Raji (cell line): ENCODE measurements around the gene NENF.

ENCODE experiments used
- POLR2A ChIP-seq: IDR thresholded peaks from 2 replicates; pipeline ENCODE4 v1.6.1; 2011; ENCODE audit warnings: low read depth, low read length, control low read depth; ENCODE audit not compliant: insufficient read depth

The NENF gene

DNA sequence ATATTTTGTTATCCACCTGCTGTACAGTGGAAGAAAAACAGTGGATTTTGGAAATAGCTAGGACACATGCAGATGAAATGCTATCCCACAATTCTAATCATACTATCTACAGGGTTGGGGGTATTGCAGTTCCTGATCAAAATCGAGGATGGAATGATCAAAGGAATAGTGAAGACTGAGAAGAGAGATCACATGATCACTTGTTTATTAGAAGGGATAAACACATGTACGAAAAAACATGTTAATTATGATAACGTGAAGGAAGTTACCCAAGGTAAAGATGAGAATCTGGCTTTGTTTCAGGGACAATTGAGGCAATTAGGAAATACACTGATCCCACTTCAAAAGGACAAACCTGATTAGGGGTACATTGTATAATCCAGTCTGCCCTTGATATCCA, 8.8 kb upstream of the NENF start:
- no peak for TF ChIP-seq POLR2A

DNA sequence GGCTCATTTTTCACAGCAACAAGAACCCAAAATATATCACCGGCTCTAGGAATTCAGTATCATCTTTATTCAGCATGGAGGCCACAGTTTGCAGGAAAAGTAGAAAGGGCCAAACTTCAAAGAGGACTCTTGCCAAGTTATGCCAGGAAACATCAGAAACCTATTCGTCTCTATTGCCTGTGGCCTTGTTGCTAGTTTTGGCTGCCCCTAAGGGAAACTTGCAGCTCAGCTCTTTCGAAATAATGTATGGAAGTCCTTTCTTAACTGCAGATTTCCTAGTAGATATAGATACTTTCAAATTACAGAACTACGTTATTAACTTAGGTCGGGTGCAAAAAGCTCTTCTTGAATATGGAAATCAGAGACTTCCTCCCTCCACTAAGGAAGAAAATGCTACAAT, 4.2 kb upstream of the NENF start:
- no peak for TF ChIP-seq POLR2A

DNA sequence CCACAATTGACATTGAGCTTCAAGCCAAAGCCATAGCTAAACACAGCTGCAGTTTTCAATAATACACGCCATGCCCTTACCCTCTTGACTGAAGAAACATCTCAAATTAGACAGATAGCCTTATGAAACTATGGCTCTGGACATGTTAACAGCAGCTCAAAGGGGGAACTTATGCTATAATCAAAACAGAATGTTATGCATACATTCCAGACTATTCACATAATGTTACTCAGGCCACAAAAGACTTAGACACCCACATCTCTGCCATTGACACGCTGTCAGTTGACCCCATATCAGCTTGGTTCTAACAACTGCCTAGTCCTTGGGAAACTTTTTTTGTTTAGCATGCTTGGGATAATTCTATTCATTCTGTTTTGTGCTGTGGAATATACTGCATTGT, 2.3 kb upstream of the NENF start:
- no peak for TF ChIP-seq POLR2A

DNA sequence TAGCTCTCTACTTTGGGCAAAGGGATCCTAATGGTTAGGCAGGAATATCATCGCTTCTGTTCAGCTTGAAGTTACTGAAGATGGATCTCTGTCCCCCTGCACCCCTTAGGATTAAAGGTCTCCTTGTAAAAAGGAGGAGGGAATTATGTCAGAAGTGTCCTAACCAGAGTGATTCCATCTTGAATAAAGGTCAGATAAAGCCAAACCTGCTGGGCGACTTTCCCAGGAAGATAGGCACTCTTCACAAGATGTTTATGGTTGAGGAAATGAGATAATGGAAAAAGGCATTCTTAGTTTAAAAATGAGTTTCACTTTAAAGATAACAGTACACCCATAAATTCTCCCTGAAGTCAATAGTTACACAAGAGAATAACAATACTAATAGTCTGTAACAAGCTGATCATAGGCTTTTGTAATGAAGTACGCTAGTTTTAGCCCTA, 1.7 kb upstream of the NENF start:
- no peak for TF ChIP-seq POLR2A

DNA sequence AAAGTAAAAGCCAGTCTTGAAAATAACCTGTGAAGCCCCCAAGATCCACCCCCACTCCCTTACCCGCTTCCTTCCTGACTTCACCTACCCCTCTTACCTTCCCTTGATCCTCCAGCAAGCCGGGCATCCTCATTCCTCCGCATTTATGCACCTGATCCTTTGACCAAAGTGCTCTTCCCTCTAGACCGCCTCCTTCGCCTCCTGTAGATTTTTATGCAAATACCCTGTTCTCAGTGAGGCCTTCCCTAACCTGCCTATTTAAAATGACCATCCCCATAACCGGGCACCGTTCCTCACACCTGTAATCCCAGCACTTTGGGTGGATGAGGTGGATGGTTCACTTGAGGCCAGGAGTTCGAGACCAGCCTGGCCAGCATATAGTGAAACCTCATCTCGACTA, 1.1 kb upstream of the NENF start:
- TF ChIP-seq POLR2A: no peak

DNA sequence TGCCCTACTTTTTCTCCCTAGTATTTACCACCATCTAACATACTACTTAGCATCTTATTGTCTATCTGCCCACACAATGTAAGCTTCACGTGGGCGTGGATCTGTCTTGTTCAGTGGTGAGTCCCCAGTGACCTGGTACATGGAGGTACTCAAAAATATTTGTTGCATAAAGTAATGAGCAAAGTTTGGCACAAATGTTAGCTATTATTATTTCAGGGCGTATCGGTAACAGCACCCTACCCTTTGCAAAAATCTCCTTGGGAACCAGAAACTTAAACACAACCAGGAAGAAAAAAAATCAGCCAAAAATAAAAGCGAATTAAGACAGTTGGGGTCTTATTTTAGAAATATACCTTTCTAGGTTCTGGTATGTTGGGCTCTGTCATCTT, 454 bp upstream of the NENF start:
- no peak for TF ChIP-seq POLR2A

DNA sequence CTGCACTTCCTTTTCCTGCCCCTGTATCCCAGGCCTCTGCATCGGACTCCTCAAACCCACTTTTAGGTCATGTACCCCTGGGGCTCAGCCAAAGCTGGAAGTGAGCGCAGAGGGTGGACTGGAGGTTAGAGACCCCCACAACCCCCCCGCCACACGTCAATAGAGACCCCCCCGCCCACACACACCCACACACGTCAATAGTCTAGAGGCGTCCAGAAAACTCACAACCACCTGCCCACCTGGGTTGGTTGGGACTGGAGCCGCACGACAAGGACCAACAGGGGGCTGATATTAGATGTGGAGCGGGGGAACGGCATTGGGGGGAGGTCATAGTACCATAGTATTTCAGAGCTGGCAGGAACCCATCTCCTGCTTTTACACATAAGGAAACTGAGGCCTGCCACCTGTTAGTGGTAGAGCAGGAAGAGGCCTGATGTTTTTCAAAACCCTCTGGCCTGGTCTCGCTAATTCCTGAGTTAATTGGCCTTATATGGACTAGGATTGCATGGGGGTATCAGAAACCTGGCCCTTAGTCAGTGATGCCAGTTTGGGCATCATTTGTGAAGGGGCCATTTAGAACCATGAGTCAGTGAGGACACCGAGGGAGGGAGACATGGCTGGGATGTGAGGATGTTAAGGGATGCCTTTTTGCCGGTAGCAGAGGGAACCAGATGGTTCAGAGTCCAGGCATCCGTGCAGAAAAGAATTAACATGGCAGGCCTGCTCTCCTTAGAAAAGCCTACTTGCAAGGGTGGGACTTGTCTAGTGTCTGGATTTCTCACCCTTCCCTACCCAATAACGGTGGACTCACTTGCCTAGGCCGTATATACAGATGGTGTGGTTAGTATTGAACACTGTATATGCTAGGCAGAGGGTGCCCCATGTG, 1.1 kb downstream of the NENF start:
- TF ChIP-seq POLR2A: no peak

DNA sequence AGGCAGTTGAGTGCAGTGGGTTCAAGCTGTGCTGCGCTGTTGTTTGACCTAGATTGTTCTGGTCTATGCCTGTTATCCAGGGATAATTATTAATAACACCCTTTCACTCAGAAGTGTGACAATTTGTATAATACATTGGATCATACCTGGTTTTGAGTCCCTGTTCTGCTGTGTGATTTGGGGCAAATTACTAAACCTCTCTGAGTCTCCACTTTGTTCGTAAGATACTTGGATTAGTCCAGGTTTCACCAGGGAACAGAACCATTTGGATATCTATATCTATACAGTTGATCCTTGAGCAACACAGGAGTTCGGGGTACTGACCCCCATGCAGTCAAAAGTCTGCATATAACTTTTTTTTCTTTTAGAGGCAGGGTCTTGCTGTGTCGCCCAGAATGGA, 2.3 kb downstream of the NENF start:
- TF ChIP-seq POLR2A: no peak

DNA sequence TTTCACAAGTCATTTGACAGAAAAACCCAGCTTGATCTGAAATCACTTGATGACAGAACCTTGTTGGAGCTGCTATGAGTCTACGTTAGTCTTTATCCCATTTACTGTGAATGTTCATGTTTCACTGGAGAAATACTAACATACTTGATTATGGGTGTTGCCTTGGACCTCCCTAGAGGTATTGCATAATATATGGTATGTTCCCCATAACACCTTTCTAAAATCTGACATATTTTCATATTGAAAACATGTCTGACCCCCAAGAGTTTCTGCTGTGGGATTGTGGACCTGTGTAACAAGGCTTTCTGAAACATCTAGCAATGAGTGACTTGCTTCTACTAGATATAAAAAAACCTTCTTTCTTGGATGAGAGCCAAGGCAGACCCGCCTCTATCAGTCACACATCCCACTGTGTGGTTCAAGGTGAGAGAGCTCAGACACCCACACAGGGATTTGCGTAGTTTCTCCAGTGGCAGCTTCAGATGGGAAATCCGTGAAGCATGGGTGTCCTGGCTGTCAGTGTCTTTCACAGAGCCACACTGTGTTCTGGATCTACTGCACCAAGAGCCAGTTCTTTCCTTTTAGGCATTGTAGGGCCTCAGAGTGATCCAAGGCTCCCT, 4.6 kb downstream of the NENF start:
- no peak for TF ChIP-seq POLR2A

DNA sequence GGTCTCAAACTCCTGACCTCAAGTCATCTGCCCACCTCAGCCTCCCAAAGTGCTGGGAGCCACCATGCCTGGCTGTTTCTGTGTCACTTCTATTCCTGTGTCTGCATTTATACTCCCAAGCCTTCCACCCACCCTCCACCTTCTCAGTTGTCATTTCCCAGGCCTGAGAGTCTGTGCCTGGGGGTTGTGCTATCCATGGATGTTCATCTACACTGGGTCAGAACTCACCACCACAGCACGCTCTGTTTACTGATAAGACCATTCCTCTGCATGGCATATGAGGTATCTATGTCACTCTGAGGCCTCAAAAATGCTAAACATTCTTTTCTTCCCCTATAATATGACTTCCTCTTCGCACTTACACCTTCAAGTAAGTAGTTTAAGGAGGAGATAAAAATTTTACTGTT, 6.1 kb downstream of the NENF start:
- no peak for TF ChIP-seq POLR2A

DNA sequence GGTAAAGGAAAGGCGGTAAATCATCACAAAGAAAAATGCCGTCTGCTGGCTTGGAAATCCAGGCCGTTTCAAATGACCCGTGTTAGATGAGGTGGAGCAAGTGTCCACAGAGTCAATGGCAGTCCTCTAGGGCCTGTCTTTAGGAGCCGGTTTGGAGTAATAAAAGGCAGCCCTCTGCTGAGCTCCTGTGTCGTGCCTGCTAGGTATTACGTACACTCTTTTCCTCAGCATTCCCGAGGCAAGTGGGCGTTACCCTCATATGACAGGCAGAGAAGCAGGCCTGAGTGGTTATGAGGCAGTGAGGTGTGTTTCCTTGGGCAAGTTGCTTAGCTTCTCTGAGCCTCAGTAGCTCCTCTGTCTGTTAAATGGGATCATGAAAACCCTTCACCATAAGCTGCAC, 7.7 kb downstream of the NENF start:
- no peak for TF ChIP-seq POLR2A

DNA sequence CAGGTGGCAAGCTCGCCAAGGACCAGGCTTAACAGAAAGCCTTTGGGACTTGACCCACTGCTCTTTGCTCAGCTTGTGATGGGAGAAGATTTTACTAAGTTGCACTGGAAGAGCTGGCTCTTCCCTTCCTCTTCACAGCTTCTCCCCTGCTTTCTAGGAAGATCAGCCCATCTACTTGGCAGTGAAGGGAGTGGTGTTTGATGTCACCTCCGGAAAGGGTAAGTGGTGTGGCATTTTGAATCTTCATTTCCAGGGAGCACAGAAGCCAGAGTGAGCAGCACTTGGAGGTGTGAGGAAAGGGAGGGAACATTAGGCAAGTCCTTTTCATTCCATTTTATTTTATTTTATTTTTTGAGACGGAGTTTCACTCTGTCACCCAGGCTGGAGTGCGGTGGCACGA, 9.7 kb downstream of the NENF start:
- no peak for TF ChIP-seq POLR2A

DNA sequence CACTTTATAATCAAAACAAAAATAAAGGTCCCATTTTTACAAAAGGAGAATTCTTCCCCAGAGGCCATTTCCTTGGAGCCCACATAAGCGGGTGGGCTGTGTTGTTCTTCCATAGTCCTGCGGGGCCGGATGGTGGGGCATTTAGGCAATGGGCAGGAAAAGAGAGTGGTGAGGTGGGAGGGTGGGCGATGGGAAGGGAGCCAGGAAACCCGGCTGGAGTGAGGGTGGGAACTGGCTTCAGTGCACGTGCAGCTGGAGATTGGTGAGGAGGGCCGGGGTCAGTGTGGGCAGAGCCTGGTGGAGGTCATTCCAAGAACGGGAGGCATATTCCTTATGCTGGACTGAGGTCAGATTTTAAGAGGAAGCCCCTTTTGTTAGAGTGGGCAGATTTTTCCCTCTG, 13.6 kb downstream of the NENF start:
- TF ChIP-seq POLR2A: no peak

DNA sequence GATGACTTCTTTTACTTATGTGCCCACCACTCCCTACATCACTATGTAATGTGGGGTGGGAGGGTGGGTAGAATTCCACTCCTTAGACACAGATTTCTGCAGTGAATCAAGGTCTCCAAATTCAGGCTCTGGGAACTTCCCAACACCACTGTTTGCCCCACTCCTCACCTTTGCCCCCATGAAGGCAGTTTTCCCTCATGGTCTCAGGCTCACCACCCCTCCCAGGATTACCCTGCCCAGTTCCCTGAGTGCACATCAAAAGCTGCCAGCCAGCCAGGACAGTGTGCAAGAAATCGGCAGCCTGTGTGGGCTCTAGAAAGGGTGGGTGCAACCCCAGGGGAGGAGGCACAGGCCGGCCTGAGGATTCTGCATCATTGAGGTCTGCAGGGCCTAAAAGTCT, 14.8 kb downstream of the NENF start:
- no peak for TF ChIP-seq POLR2A

DNA sequence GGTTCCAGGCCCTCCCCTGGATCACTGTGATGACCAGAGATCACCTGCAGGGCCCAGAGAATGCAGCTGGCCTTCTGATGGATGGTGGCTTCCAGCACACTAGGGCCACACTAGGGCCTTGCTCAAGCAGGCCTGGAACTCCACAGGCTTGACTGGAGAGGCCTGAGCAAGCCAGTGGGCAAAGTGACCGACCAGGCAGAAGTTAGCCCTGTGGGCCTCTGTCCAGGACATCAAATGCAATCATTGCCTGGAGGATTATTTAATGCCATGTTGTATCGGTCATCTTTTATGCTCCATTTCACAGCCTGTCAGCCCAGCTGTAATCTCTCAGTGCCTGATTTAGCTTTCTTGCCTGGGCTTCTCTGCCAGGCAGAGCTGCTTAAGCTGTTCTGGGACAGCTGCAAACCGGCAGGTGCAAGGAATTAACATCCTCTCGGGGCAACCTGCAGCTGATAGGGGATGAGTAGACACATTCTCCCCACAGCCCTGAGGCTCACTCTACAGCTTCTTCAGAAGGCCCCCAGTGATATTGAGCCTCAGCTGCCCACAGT, 17.7 kb downstream of the NENF start:
- TF ChIP-seq POLR2A: no peak

DNA sequence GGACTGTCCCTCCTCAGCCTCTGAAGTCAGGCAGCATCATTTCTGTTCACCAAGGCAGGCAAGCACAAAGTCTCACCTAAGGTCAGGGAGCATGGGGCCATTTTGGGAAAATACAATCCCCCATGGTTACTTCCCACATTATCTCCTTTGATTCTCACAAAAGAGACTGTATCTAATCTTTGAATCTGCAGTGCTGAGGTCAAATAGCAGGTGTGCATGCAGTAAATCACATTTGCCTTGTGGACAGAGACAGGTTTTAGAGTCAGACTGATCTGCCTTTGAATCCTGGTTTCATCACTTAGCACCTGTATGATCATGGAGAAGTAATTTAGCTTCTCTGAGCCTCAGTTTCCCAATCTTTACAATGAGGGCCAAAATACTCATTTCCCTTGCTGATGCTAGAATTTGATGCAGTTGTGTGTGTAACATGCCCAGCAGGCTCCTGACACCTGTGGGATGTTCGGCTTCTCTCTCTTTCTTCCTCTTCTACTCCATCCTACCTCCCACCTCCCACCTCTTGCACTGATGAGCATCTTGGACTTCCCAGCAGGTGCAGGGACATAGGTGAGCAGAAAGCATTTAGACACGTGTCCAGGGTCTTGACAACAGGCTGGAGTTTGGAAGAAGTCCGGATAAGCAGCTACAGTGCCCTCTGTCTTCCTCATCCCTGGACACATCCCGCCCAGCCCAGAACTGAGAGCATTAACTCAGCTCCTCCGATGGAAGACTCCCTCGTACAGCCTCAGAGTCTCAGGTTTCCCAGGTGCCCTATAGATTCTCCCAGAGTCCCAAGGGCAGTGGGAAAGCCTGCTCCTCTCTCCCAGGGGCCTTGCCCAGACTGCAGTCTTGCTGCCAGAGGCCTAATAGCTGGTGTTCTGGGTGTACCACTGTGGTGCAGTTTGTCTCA, 18.9 kb downstream of the NENF start:
- TF ChIP-seq POLR2A: no peak
